LNCaP clone FGC (cell line): ENCODE results near the gene RNF144A.

ENCODE experiments used
- DNase-seq: peaks from one replicate; pipeline ENCODE4 v3.0.0-alpha.2; 2011; ENCODE audit warnings: low read depth
- H3K4me3 ChIP-seq: 2 replicates; pipeline ENCODE4 v1.5.1; 2011; ENCODE audit warnings: mild to moderate bottlenecking, low read depth, low read length, control low read depth
- TF ChIP-seq, protein P1 (sequence below): IDR thresholded peaks from 2 replicates; pipeline ENCODE4 v1.5.1; 2012; ENCODE audit warnings: mild to moderate bottlenecking; ENCODE audit not compliant: control insufficient read depth, insufficient read depth; ENCODE audit errors: extremely low read depth

The RNF144A gene

GRCh38 chr2:7018282-7018701, 101.1 kb downstream of the RNF144A start:
- no peak overlapping the region for H3K4me3 ChIP-seq
- TF ChIP-seq, protein P1, sequence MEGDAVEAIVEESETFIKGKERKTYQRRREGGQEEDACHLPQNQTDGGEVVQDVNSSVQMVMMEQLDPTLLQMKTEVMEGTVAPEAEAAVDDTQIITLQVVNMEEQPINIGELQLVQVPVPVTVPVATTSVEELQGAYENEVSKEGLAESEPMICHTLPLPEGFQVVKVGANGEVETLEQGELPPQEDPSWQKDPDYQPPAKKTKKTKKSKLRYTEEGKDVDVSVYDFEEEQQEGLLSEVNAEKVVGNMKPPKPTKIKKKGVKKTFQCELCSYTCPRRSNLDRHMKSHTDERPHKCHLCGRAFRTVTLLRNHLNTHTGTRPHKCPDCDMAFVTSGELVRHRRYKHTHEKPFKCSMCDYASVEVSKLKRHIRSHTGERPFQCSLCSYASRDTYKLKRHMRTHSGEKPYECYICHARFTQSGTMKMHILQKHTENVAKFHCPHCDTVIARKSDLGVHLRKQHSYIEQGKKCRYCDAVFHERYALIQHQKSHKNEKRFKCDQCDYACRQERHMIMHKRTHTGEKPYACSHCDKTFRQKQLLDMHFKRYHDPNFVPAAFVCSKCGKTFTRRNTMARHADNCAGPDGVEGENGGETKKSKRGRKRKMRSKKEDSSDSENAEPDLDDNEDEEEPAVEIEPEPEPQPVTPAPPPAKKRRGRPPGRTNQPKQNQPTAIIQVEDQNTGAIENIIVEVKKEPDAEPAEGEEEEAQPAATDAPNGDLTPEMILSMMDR, result no peak

GRCh38 chr2:7018767-7019166, 101.6 kb downstream of the RNF144A start:
- TF ChIP-seq, protein P1, result no peak
- no peak overlapping the region for H3K4me3 ChIP-seq
- DNase-seq, result no peak

More at GRCh38 chr2:7018282-7018701, 101.1 kb downstream of the RNF144A start:
- no peak for DNase-seq

- no peak for DNase-seq
- TF ChIP-seq, protein P1, result no peak
- no peak overlapping the region for H3K4me3 ChIP-seq
Observed at GRCh38 chr2:7019191-7019590, 102.0 kb downstream of the RNF144A start.

DNA sequence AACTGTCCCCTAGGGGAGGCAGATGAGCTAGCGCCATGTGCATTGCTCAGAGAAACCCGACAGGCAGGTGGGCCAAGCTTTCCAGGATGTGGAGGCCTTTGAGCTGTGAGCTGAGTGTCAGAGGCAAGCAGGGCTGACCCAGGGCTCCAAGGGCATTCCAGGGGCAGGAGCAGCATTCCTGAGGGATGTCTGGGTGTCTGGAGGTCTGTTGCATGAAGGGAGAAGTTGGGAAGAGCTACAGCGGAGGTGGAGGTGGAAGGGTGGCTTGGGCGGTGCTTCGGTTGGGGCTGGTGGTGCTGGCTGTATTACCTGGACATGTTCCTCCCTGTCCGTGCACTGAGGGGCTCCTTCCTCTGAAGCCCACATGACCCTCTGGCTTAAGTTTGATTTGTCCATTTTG, 102.8 kb downstream of the RNF144A start:
- TF ChIP-seq, protein P1, result no peak

DNA sequence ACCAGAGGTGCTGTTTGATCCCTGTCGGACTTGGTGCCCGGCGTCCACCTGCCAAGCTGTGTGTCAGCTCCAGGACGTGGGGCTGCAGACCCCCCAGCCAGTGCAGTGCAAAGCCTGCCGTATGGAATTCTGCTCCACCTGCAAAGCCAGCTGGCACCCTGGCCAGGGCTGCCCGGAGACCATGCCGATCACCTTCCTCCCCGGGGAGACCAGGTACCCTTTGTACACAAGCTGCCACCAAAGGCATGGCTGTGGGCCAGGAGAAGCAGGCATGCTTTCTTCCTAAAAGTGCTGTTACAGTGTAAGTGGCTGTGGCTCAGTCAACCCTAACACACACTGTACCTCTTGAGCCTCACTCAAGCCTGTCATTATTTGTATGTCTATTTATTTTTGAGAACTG, 103.3 kb downstream of the RNF144A start:
- TF ChIP-seq, protein P1, result no peak
- DNase-seq, result no peak
- H3K4me3 ChIP-seq, result no peak overlapping the region

More for the DNA sequence above, 102.8 kb downstream of the RNF144A start:
- H3K4me3 ChIP-seq, result no peak overlapping the region
- DNase-seq, result no peak

DNA sequence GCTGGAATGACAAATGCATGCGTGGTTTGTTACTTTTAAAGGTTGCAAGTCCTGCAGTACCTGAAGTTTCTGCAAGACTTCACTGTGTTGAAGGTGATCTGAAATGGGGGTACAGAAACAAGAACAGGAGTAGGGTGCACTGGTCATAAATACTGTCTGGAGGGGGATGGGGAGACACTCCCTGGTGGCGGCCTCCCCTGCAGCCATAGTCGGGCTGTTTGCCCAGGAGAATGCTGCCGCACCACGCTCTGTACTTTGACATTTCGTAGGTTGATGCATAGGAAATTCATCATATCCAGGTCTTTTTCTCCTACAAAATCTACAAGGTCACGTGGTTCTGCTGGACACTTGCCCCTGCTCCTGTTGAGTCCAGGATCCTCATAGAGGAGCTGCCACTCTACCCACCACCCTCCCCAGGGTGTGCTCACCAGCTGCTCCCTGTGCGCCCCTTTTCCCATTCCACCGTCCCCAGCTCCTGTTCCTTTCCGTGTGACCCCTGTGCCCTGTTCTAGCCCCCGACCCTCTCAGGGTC, 103.8 kb downstream of the RNF144A start:
- TF ChIP-seq, protein P1, result no peak
- no peak overlapping the region for H3K4me3 ChIP-seq
- no peak for DNase-seq
